HEK293T (cell line): ENCODE results near the gene JAKMIP2.

Experiments used
- CTCF ChIA-PET: fragments of 350-600 bp; formaldehyde crosslinking; extraction: SDS; loops from one replicate; lab custom pipeline; 2021; ENCODE audit warnings: antibody characterized with exemption, inconsistent platforms; lab: Yijun Ruan, JAX
- POLR2A ChIA-PET: fragments of 350-600 bp; formaldehyde crosslinking; extraction: SDS; loops from one replicate; lab custom pipeline; 2020; ENCODE audit warnings: antibody characterized with exemption, inconsistent platforms; lab: Yijun Ruan, JAX
- DNase-seq: peaks from one replicate; pipeline ENCODE4 v3.0.0; 2012; ENCODE audit warnings: mixed read lengths; ENCODE audit errors: extremely low spot score
- ARNT ChIP-seq: fragments of 450-650 bp; IDR thresholded peaks from 2 replicates; pipeline ENCODE4 v1.6.1; 2017; ENCODE audit warnings: mild to moderate bottlenecking
- BHLHE40 ChIP-seq: fragments of 450-650 bp; IDR thresholded peaks from 2 replicates; pipeline ENCODE4 v1.6.1; 2016; ENCODE audit warnings: mild to moderate bottlenecking, moderate library complexity, borderline replicate concordance
- CTBP1 ChIP-seq: fragments of 450-650 bp; IDR thresholded peaks from 2 replicates; pipeline ENCODE4 v1.6.1; 2016; ENCODE audit warnings: borderline replicate concordance
- ELF4 ChIP-seq: fragments of 450-650 bp; IDR thresholded peaks from 2 replicates; pipeline ENCODE4 v1.6.1; 2017; ENCODE audit warnings: antibody characterized with exemption
- FOXA1 ChIP-seq: fragments of 450-650 bp; IDR thresholded peaks from 2 replicates; pipeline ENCODE4 v1.6.1; 2016; ENCODE audit warnings: mild to moderate bottlenecking
- FOXK2 ChIP-seq: fragments of 450-650 bp; IDR thresholded peaks from 2 replicates; pipeline ENCODE4 v1.6.1; 2016; ENCODE audit warnings: mild to moderate bottlenecking
- FOXM1 ChIP-seq: fragments of 450-650 bp; IDR thresholded peaks from 2 replicates; pipeline ENCODE4 v1.6.1; 2017; ENCODE audit warnings: mild to moderate bottlenecking, borderline replicate concordance
- HDGF ChIP-seq: fragments of 450-650 bp; IDR thresholded peaks from 2 replicates; pipeline ENCODE4 v1.6.1; 2017; ENCODE audit warnings: antibody characterized with exemption, borderline replicate concordance
- L3MBTL2 ChIP-seq: fragments of 450-650 bp; conservative IDR thresholded peaks from 2 replicates; pipeline ENCODE4 v1.6.1; 2016; ENCODE audit warnings: mild to moderate bottlenecking
- LEF1 ChIP-seq: fragments of 450-650 bp; IDR thresholded peaks from 2 replicates; pipeline ENCODE4 v1.6.1; 2017; ENCODE audit warnings: mild to moderate bottlenecking, borderline replicate concordance
- NFRKB ChIP-seq: fragments of 450-650 bp; IDR thresholded peaks from 2 replicates; pipeline ENCODE4 v1.6.1; 2016; ENCODE audit warnings: mild to moderate bottlenecking, moderate library complexity
- PKNOX1 ChIP-seq: fragments of 450-650 bp; IDR thresholded peaks from 2 replicates; pipeline ENCODE4 v1.6.1; 2016
- SP1 ChIP-seq: fragments of 450-650 bp; IDR thresholded peaks from 2 replicates; pipeline ENCODE4 v1.6.1; 2017
- SUZ12 ChIP-seq: fragments of 450-650 bp; IDR thresholded peaks from 2 replicates; pipeline ENCODE4 v1.6.1; 2016; ENCODE audit warnings: mild to moderate bottlenecking
- TARDBP ChIP-seq: fragments of 450-650 bp; IDR thresholded peaks from 2 replicates; pipeline ENCODE4 v1.6.1; 2016
- ZNF384 ChIP-seq: fragments of 450-650 bp; IDR thresholded peaks from 2 replicates; pipeline ENCODE4 v1.6.1; 2016

Gene JAKMIP2

GRCh38 chr5:147578228-147579024 lies 204.1 kb downstream of the JAKMIP2 start:
- TF ChIP-seq HDGF (no peak), FOXK2 (no peak), FOXA1 (no peak), FOXM1 (no peak), ELF4 (no peak), BHLHE40 (no peak), SP1 (no peak), ZNF384 (no peak), CTBP1 (no peak), LEF1 (no peak), PKNOX1 (no peak), TARDBP (no peak), L3MBTL2 (no peak), ARNT (no peak), SUZ12 (no peak), NFRKB (no peak)
- DNase-seq = peak; percentile 31
- CTCF ChIA-PET = interaction anchor here (0.6 to 1.4 kb wide), 15 partner anchors 12 to 797 kb away, joined by 3 to 13 read pairs (median 3); no protein-coding TSS in a partner anchor
- POLR2A ChIA-PET = interaction anchor here (1.0 kb wide), 1 partner anchor 125 kb away, joined by 4 read pairs; no protein-coding TSS in a partner anchor

- ChIA-PET POLR2A (interaction anchor here (0.6 to 1.0 kb wide), 3 partner anchors 122 to 375 kb away, joined by 3 read pairs; no protein-coding TSS in a partner anchor), CTCF (interaction anchor here (0.6 to 1.7 kb wide), 12 partner anchors 15 to 1708 kb away, joined by 3 to 6 read pairs (median 4); no protein-coding TSS in a partner anchor)
- TF ChIP-seq CTBP1 = no peak
- TF ChIP-seq ZNF384 = peak; percentile 80
- peak; percentile 54 for DNase-seq
Observed at GRCh38 chr5:147576646-147577535, 205.6 kb downstream of the JAKMIP2 start.

- ChIA-PET POLR2A (interaction anchor here (1.0 kb wide), 1 partner anchor 122 kb away, joined by 3 read pairs; no protein-coding TSS in a partner anchor), CTCF (interaction anchor here (1.0 to 2.4 kb wide), 4 partner anchors 16 to 169 kb away, joined by 3 to 5 read pairs (median 4); no protein-coding TSS in a partner anchor)
Observed at GRCh38 chr5:147575598-147575997, 206.9 kb downstream of the JAKMIP2 start.

GRCh38 chr5:147573211-147573610 lies 209.3 kb downstream of the JAKMIP2 start:
- DNase-seq = no peak
- no peak for TF ChIP-seq BHLHE40
- TF ChIP-seq LEF1 = no peak
- TF ChIP-seq CTBP1 = no peak
- no peak for TF ChIP-seq FOXA1
- TF ChIP-seq HDGF = no peak
- no peak for TF ChIP-seq PKNOX1
- no peak for TF ChIP-seq SUZ12
- no peak for TF ChIP-seq SP1
- TF ChIP-seq ARNT = no peak
- no peak for TF ChIP-seq NFRKB
- POLR2A ChIA-PET = no interaction called here
- CTCF ChIA-PET = interaction anchor here (0.7 kb wide), 1 partner anchor 1059 kb away, joined by 3 read pairs; no protein-coding TSS in a partner anchor

More at GRCh38 chr5:147575598-147575997, 206.9 kb downstream of the JAKMIP2 start:
- TF ChIP-seq PKNOX1 (no peak), L3MBTL2 (no peak), BHLHE40 (no peak), ZNF384 (no peak), FOXM1 (no peak), LEF1 (no peak), HDGF (no peak), FOXK2 (no peak), FOXA1 (no peak), TARDBP (no peak), SP1 (no peak), NFRKB (no peak), CTBP1 (no peak), SUZ12 (no peak), ELF4 (no peak), ARNT (no peak)
- no peak for DNase-seq

- TF ChIP-seq ARNT (no peak), BHLHE40 (no peak), HDGF (no peak), NFRKB (no peak), TARDBP (no peak), PKNOX1 (no peak), FOXM1 (no peak), FOXA1 (no peak), SP1 (no peak), ZNF384 (no peak)
- DNase-seq = no peak
- ChIA-PET POLR2A (no interaction called here), CTCF (interaction anchor here (0.7 kb wide), 1 partner anchor 87 kb away, joined by 3 read pairs; no protein-coding TSS in a partner anchor)
Observed at GRCh38 chr5:147568710-147569406, 213.7 kb downstream of the JAKMIP2 start.
